ENCODE results near the gene SLC24A3. TPM values are rescaled to one million over a fixed set of nuclear protein-coding genes. Genes with fewer than 3 reads are reported as not detected.

The SLC24A3 gene
- total RNA-seq, 4 donors from 2014 or later, result 4.2 to 6.4 (median 5.6) TPM

DNA sequence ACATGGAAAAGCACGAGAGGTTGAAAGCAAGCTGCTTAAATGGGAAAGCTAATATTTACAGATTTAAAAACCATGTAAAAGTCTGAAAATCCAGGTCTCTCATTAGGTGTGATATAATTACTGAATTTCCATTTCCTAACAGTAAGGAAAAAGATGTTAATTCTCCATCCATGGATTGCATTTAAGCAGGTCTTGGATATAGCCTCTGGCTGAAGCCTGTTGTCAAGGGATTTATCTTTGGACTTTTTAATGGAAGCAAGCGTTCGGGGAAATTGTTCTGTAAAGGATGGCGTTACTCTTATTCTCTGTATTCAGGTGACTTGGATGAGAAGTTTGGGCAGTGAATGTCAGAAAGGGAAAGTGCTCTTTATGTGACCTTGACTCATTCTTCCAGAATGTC is 233.8 kb downstream of the SLC24A3 start:
- Histone ChIP-seq H3K4me1 (no peaks in the 10 kb centered on the region), H3K4me3 (no peak overlapping the region), H3K36me3 (no peaks in the 10 kb centered on the region), H3K27ac (no peak overlapping the region), H3K27me3 (no peaks in the 10 kb centered on the region), H3K9me3 (no peaks in the 10 kb centered on the region)
- TF ChIP-seq POLR2AphosphoS5 (IDR thresholded peaks at IDR 0.05) (no peak), EP300 (IDR thresholded peaks at IDR 0.05) (no peak), POLR2A (IDR thresholded peaks at IDR 0.05) (no peak)
- TF ChIP-seq, protein P1, sequence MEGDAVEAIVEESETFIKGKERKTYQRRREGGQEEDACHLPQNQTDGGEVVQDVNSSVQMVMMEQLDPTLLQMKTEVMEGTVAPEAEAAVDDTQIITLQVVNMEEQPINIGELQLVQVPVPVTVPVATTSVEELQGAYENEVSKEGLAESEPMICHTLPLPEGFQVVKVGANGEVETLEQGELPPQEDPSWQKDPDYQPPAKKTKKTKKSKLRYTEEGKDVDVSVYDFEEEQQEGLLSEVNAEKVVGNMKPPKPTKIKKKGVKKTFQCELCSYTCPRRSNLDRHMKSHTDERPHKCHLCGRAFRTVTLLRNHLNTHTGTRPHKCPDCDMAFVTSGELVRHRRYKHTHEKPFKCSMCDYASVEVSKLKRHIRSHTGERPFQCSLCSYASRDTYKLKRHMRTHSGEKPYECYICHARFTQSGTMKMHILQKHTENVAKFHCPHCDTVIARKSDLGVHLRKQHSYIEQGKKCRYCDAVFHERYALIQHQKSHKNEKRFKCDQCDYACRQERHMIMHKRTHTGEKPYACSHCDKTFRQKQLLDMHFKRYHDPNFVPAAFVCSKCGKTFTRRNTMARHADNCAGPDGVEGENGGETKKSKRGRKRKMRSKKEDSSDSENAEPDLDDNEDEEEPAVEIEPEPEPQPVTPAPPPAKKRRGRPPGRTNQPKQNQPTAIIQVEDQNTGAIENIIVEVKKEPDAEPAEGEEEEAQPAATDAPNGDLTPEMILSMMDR (IDR thresholded peaks at IDR 0.05), result no peak
- WGBS, result 93% methylated on average over 4 of the region's 4 CpGs
- DNase-seq (ENCODE audit: low spot score in 2 of 2), result no peak

DNA sequence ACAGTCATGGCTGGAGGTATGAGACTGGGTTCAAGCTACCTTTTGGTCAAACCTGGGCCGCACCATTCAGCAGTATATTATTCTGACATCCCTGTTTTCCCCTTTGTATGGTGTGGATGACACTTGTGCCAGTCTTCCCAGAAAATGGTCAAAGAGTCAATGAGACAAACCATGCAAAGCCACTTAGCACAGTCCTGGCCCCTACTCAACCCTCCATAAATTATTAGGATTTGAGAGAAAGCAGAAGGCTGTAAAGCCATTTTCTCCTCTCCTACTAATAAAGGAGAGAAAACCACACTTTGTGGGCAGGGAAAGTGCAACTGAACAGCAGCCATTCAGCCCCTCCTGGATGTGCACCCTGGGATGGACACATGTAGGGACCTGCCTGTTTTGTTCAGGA is 236.2 kb downstream of the SLC24A3 start:
- 100% methylated on average over 1 of the region's 1 CpG for WGBS
- Histone ChIP-seq H3K27me3 (no peaks in the 10 kb centered on the region), H3K4me1 (no peaks in the 10 kb centered on the region), H3K9me3 (no peaks in the 10 kb centered on the region), H3K27ac (no peak overlapping the region), H3K4me3 (no peak overlapping the region), H3K36me3 (no peaks in the 10 kb centered on the region)
- TF ChIP-seq POLR2AphosphoS5 (IDR thresholded peaks at IDR 0.05), result no peak
- TF ChIP-seq, protein P1 (IDR thresholded peaks at IDR 0.05), result no peak
- TF ChIP-seq POLR2A (IDR thresholded peaks at IDR 0.05), result no peak
- no peak for TF ChIP-seq EP300 (IDR thresholded peaks at IDR 0.05)
- DNase-seq (ENCODE audit: low spot score in 2 of 2), result no peak

DNA sequence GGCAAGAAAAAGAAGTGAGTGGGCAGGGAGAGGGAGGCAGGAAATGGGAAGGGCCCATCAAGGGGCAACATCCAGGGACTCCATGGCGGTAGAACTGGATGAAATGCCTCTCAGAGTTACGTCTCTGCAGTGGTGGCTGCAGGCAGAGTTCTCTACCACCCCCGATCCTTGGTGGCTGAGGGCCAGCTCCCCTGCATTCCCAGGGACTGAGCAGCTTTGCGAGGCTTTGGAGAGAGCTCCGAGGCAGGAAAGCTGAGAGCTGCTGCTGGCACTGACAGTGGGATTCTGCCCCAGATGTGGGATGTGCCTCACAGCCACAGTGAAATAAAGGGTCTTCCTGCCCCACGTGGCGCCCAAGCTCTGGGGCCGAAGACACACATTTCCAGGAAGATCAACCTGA is 236.6 kb downstream of the SLC24A3 start:
- H3K4me3 ChIP-seq, result no peak overlapping the region
- no peaks in the 10 kb centered on the region for H3K4me1 ChIP-seq
- H3K27me3 ChIP-seq, result no peaks in the 10 kb centered on the region
- no peaks in the 10 kb centered on the region for H3K9me3 ChIP-seq
- H3K27ac ChIP-seq, result no peak overlapping the region
- TF ChIP-seq POLR2A (IDR thresholded peaks at IDR 0.05) (no peak), EP300 (IDR thresholded peaks at IDR 0.05) (no peak), POLR2AphosphoS5 (IDR thresholded peaks at IDR 0.05) (no peak)
- TF ChIP-seq, protein P1 (IDR thresholded peaks at IDR 0.05), result no peak
- H3K36me3 ChIP-seq, result no peaks in the 10 kb centered on the region
- WGBS, result 52% methylated on average over 8 of the region's 8 CpGs
- no peak for DNase-seq (ENCODE audit: low spot score in 2 of 2)

DNA sequence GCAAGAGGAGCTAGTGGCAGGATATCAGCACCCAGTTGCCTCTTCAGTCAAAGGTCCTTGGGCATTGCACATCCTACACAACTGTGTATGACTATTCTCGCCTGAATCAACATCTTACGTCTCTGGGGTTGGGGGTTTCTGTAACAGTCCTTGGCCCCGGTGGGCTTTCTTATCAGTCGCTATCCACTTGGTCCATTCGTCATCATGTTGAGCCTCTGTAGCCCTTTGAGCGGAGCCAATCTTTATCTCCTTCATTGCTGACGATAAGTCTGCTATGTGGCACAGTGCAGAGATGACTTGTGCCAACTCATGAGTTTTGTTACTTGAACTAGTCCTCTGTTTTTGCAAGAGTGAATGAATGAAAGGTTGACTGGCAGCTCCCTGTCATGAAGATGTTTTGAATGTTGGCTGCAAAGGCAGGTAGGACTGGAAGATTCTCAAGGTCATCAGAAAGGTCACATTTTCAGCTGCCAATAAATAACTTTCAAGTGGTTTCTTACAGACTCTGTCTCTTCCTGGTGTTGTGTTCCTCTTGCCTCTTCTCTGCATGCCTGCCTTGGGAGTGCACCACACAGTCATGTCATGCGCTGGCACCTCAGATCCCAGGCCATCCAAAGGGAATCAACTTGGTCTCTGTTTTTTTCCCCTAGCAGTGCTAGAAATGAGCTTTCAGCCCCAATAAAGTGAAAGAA is 238.9 kb downstream of the SLC24A3 start:
- DNase-seq (ENCODE audit: low spot score in 2 of 2), result no peak
- WGBS, result 72% methylated on average over 8 of the region's 8 CpGs

DNA sequence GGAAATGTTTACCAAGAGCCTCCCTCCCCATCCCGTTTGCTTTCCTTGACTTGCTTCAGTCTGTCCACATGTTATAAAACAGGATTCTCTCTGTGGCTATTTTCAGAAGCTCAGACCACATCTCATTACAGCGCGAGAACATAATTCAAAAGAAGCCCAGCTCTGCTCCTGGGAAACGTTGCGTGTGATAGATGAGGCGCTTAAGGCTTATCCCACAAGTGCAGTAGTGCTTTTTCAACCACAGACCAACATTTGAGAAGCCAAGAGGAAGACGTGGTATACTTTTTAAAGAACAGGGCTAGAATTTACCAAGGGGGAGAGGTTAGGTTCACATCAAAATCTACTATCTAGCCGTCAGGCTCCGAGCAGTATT is 239.5 kb downstream of the SLC24A3 start:
- DNase-seq (ENCODE audit: low spot score in 2 of 2), result no peak
- H3K9me3 ChIP-seq, result no peaks in the 10 kb centered on the region
- H3K4me3 ChIP-seq, result no peak overlapping the region
- no peak overlapping the region for H3K27ac ChIP-seq
- no peaks in the 10 kb centered on the region for H3K27me3 ChIP-seq
- no peaks in the 10 kb centered on the region for H3K4me1 ChIP-seq
- no peak for TF ChIP-seq POLR2AphosphoS5 (IDR thresholded peaks at IDR 0.05)
- TF ChIP-seq, protein P1 (IDR thresholded peaks at IDR 0.05), result no peak
- TF ChIP-seq EP300 (IDR thresholded peaks at IDR 0.05), result no peak
- no peak for TF ChIP-seq POLR2A (IDR thresholded peaks at IDR 0.05)
- WGBS, result 76% methylated on average over 9 of the region's 9 CpGs
- H3K36me3 ChIP-seq, result no peaks in the 10 kb centered on the region

More for the DNA sequence above, 238.9 kb downstream of the SLC24A3 start:
- Histone ChIP-seq H3K4me3 (no peak overlapping the region), H3K27ac (no peak overlapping the region), H3K27me3 (no peaks in the 10 kb centered on the region), H3K36me3 (no peaks in the 10 kb centered on the region), H3K9me3 (no peaks in the 10 kb centered on the region), H3K4me1 (no peaks in the 10 kb centered on the region)
- TF ChIP-seq POLR2AphosphoS5 (IDR thresholded peaks at IDR 0.05), result no peak
- no peak for TF ChIP-seq EP300 (IDR thresholded peaks at IDR 0.05)
- TF ChIP-seq, protein P1 (IDR thresholded peaks at IDR 0.05), result no peak
- no peak for TF ChIP-seq POLR2A (IDR thresholded peaks at IDR 0.05)

Data from suprapubic skin (tissue), 4 donors.